ENCODE results near the gene TOMT. TPM values are rescaled to one million over a fixed set of nuclear protein-coding genes. Genes with fewer than 3 reads are reported as not detected.
A peak's percentile ranks its signal among the peaks of the same experiment; 100 is the strongest.

The TOMT gene
- total and polyA plus RNA-seq, 2 of the 13 experiments (the other 11 are each of a cell fraction or from before 2014, with no cell fraction given) = not detected

GRCh38 chr11:72112143-72112977 is 6.6 kb downstream of the TOMT start, which contains the start of gene ANAPC15 (continued):
- TF ChIP-seq IKZF5 (CRISPR knock-in tag; IDR thresholded peaks at IDR 0.05) (peak; percentile 27; the same call in 1 of the 2 replicates), CC2D1A (CRISPR knock-in tag; IDR thresholded peaks at IDR 0.05) (no peak), ZNF749 (CRISPR knock-in tag; IDR thresholded peaks at IDR 0.05; ENCODE audit: borderline replicate concordance) (0 out of 2 replicates have a peak, but pooled peaks have one; percentile 82), ZFP36L1 (CRISPR knock-in tag; IDR thresholded peaks at IDR 0.05) (0 out of 2 replicates have a peak, but pooled peaks have one; percentile 63), ZNF44 (CRISPR knock-in tag; IDR thresholded peaks at IDR 0.05) (no peak), ZNF18 (CRISPR knock-in tag; IDR thresholded peaks at IDR 0.05; ENCODE audit: insufficient replicate concordance) (no peak), ZNF124 (CRISPR knock-in tag; IDR thresholded peaks at IDR 0.05) (0 out of 2 replicates have a peak, but pooled peaks have one; percentile 20), TFE3 (CRISPR knock-in tag; IDR thresholded peaks at IDR 0.05) (peak; percentile 84), GABPA (IDR thresholded peaks at IDR 0.05; ENCODE audit: low read depth, low read length) (peak; percentile 97), GABPA (CRISPR knock-in tag; IDR thresholded peaks at IDR 0.05; ENCODE audit: low read depth) (peak; percentile 98), ZNF646 (CRISPR knock-in tag; IDR thresholded peaks at IDR 0.05) (no peak), MLXIP (CRISPR knock-in tag; IDR thresholded peaks at IDR 0.05; ENCODE audit: borderline replicate concordance) (0 out of 2 replicates have a peak, but pooled peaks have one; percentile 56), ZSCAN22 (CRISPR knock-in tag; IDR thresholded peaks at IDR 0.05) (no peak)

All from HepG2 (cell line).